HCT116 (cell line): Measurements from ENCODE around the gene SLC1A3. TPM values are rescaled to one million over a fixed set of nuclear protein-coding genes. Genes with fewer than 3 reads are reported as not detected.

Source experiments
- ATAC-seq: fragments of 200-7000 bp; cut with Tn5 transposase; 2 replicates; pipeline ENCODE4 v1.9.1; 2020; ENCODE audit warnings: mild to moderate bottlenecking, moderate library complexity
- BruUV-seq: library from RNA; stranded (reverse); fragments of 400-500 nt; replicated peaks from 2 replicates; lab custom pipeline; 2021; lab: Mats Ljungman, UMichigan
- CTCF ChIA-PET: fragments of 300-600 bp; sonication (Branson Sonifier 250); formaldehyde crosslinking; loops from one replicate; lab custom pipeline; 2021; ENCODE audit warnings: antibody characterized with exemption; lab: Charles Lee
- POLR2A ChIA-PET: fragments of 300-600, 350-600 bp; sonication (Branson Sonifier 250); formaldehyde crosslinking; loops from one replicate; lab custom pipeline; 2021; ENCODE audit warnings: antibody characterized with exemption; lab: Charles Lee
- RAD21 ChIA-PET, 2 experiments: fragments of 300-600 bp; sonication (Branson Sonifier 250); formaldehyde crosslinking; loops; one replicate each; lab custom pipeline; 2023; ENCODE audit warnings: low total read pairs in 2 of 2; ENCODE audit not compliant: uncharacterized antibody in 2 of 2, unreplicated experiment in 2 of 2, low non-redundant PET in 1 of 2; lab: Charles Lee
- DNase-seq: peaks from one replicate; pipeline ENCODE4 v3.0.0-alpha.2; 2010; ENCODE audit warnings: low read depth, low spot score
- H2AFZ ChIP-seq: fragments of 200-600 bp; shearing (Covaris generic), sonication (generic); 2 replicates; pipeline ENCODE4 v1.6.1; 2017; ENCODE audit warnings: low read depth, mixed run types, mixed read lengths, antibody characterized with exemption, low read length; ENCODE audit not compliant: poor library complexity, severe bottlenecking
- H3K27ac ChIP-seq: 2 replicates; pipeline ENCODE4 v1.5.1; 2012; ENCODE audit warnings: low read depth, low read length
- H3K27me3 ChIP-seq: fragments of 200-600 bp; sonication (generic); 2 replicates; pipeline ENCODE4 v1.6.1; 2016; ENCODE audit warnings: mixed run types, low read length, mixed read lengths; ENCODE audit not compliant: insufficient read depth
- H3K36me3 ChIP-seq, 2 experiments: fragments of 200-500 bp in 1 of 2; fragments of 200-600 bp in 1 of 2; sonication (Bioruptor generic) in 1 of 2; sonication (generic) in 1 of 2; 2 replicates each; pipeline versions ENCODE4 v1.5.1 to v1.6.1; 2014 to 2016; ENCODE audit warnings: low read length in 2 of 2, inconsistent platforms in 1 of 2, mixed read lengths in 1 of 2, mixed run types in 1 of 2; ENCODE audit not compliant: insufficient read depth in 2 of 2, control insufficient read depth in 1 of 2
- H3K4me1 ChIP-seq, 2 experiments: fragments of 200-600 bp in 1 of 2; sonication (generic) in 1 of 2; 2 replicates each; pipeline versions ENCODE4 v1.5.1 to v1.6.1; 2012 to 2017; ENCODE audit warnings: low read length in 2 of 2, inconsistent platforms in 1 of 2, mild to moderate bottlenecking in 1 of 2, mixed read lengths in 1 of 2, mixed run types in 1 of 2, moderate library complexity in 1 of 2; ENCODE audit not compliant: insufficient read depth in 2 of 2, control insufficient read depth in 1 of 2
- H3K4me2 ChIP-seq: fragments of 200-600 bp; sonication (generic); 2 replicates; pipeline ENCODE4 v1.6.1; 2017; ENCODE audit warnings: mixed run types, low read length, mixed read lengths
- H3K4me3 ChIP-seq, 2 experiments: fragments of 200-600 bp in 1 of 2; sonication (generic) in 1 of 2; replicated peaks in 1 of 2; 2 replicates each; pipeline ENCODE4 v1.5.1; 2011 to 2016; ENCODE audit warnings: low read length in 2 of 2, control low read depth in 1 of 2, low read depth in 1 of 2, mild to moderate bottlenecking in 1 of 2, mixed read lengths in 1 of 2, mixed run types in 1 of 2
- H3K79me2 ChIP-seq: fragments of 200-600 bp; sonication (generic); 2 replicates; pipeline ENCODE4 v1.6.1; 2017; ENCODE audit warnings: mild to moderate bottlenecking, mixed run types, low read length, moderate library complexity, mixed read lengths; ENCODE audit not compliant: insufficient read depth
- H3K9ac ChIP-seq: fragments of 200-600 bp; sonication (generic); 2 replicates; pipeline ENCODE4 v1.6.1; 2016; ENCODE audit warnings: low read length, mixed read lengths
- H3K9me2 ChIP-seq: fragments of 200-600 bp; sonication (generic), shearing (Covaris generic); 2 replicates; pipeline ENCODE4 v1.6.1; 2017; ENCODE audit warnings: mixed run types, mild to moderate bottlenecking, moderate library complexity; ENCODE audit not compliant: insufficient read depth
- H3K9me3 ChIP-seq, 2 experiments: fragments of 200-500 bp in 1 of 2; fragments of 200-600 bp in 1 of 2; sonication (Bioruptor generic) in 1 of 2; sonication (generic) in 1 of 2; 2 replicates each; pipeline ENCODE4 v1.6.1; 2014 to 2017; ENCODE audit warnings: low read length in 2 of 2, mixed read lengths in 2 of 2, inconsistent platforms in 1 of 2, low read depth in 1 of 2, mild to moderate bottlenecking in 1 of 2, mixed run types in 1 of 2, moderate library complexity in 1 of 2; ENCODE audit not compliant: control insufficient read depth in 1 of 2, insufficient read depth in 1 of 2
- H4K20me1 ChIP-seq: fragments of 200-600 bp; sonication (generic), shearing (Covaris generic); 2 replicates; pipeline ENCODE4 v1.6.1; 2017; ENCODE audit warnings: mixed run types, mild to moderate bottlenecking, moderate library complexity; ENCODE audit not compliant: insufficient read depth
- CBX3 ChIP-seq: IDR thresholded peaks from 2 replicates; pipeline ENCODE4 v1.6.1; 2012; ENCODE audit warnings: low read depth
- CEBPB ChIP-seq: IDR thresholded peaks from 2 replicates; pipeline ENCODE4 v1.6.1; 2012; ENCODE audit warnings: low read depth
- EGR1 ChIP-seq: IDR thresholded peaks from 2 replicates; pipeline ENCODE4 v1.6.1; 2012; ENCODE audit warnings: low read depth
- JUND ChIP-seq: IDR thresholded peaks from 2 replicates; pipeline ENCODE4 v1.6.1; 2012
- POLR2A ChIP-seq: IDR thresholded peaks from 2 replicates; pipeline ENCODE4 v1.7.0; 2011; ENCODE audit warnings: borderline replicate concordance; ENCODE audit not compliant: insufficient read depth, insufficient read length; ENCODE audit errors: extremely low read depth
- POLR2AphosphoS5 ChIP-seq: IDR thresholded peaks from 2 replicates; pipeline ENCODE4 v1.6.1; 2011; ENCODE audit warnings: mild to moderate bottlenecking, low read depth, low read length, moderate library complexity
- RAD21 ChIP-seq: IDR thresholded peaks from 2 replicates; pipeline ENCODE4 v1.6.1; 2012; ENCODE audit warnings: low read depth, mild to moderate bottlenecking
- TCF7L2 ChIP-seq: IDR thresholded peaks from 2 replicates; pipeline ENCODE4 v1.7.0; 2011; ENCODE audit warnings: borderline replicate concordance, inconsistent platforms; ENCODE audit not compliant: insufficient read depth, insufficient read length; ENCODE audit errors: extremely low read depth
- YY1 ChIP-seq: IDR thresholded peaks from 2 replicates; pipeline ENCODE4 v1.6.1; 2011; ENCODE audit warnings: low read length, low read depth, moderate library complexity, mild to moderate bottlenecking; ENCODE audit not compliant: insufficient replicate concordance; ENCODE audit errors: extremely low read depth
- ZFX ChIP-seq: fragments of 450-650 bp; IDR thresholded peaks from 2 replicates; pipeline ENCODE4 v1.6.1; 2017
- ZNF274 ChIP-seq: fragments of 200-500 bp; sonication (Bioruptor generic); IDR thresholded peaks from 2 replicates; pipeline ENCODE4 v1.6.1; 2014; ENCODE audit warnings: mild to moderate bottlenecking, low read depth, low read length, inconsistent platforms
- intact Hi-C: fragments of 100-400 bp; cut with micrococcal nuclease; formaldehyde crosslinking; loops from 2 replicates; pipeline ENCODE4 v1.10.0; 2022
- total RNA-seq: library from RNA; stranded (reverse); gene quantifications from one replicate; pipeline ENCODE4 v1.2.1, GENCODE V29; 2021; ENCODE audit not compliant: unreplicated experiment
- TF ChIP-seq, protein P1 (sequence below): IDR thresholded peaks from 2 replicates; pipeline ENCODE4 v1.6.1; 2012
- TF ChIP-seq, protein P2 (sequence below): IDR thresholded peaks from 2 replicates; pipeline ENCODE4 v1.6.1; 2012

Gene SLC1A3
- total RNA-seq, 1 experiment from 2014 or later, result 12.9 TPM

DNA sequence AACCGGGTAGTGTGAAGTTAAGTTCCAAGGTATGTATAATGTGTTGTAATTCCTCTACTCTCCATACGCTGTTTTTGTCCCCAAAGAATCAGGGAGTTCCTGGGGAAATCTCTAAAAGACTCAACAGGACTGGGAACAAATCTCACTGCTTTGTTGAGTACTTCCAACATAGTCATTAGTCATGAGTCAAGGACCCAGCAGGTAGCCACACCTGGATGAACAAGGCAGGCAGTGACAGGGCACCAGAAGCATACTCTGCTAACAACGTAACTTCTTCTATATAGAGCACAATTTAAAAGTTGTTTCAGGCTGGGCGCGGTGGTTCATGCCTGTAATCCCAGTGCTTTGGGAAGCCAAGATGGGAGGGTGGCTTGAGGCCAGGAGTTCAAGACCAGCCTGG, 126.8 kb downstream of the SLC1A3 start:
- Histone ChIP-seq H3K9me3 (no peaks in the 10 kb centered on the region), H2AFZ (no peak overlapping the region), H3K9ac (no peak overlapping the region), H3K79me2 (no peaks in the 10 kb centered on the region), H3K4me3 (no peak overlapping the region), H4K20me1 (no peaks in the 10 kb centered on the region)
- DNase-seq (no peak), ATAC-seq (no peak)
- RAD21 ChIA-PET, result no interaction called here
- intact Hi-C loops, result loop anchor here (5.0 kb wide), 2 partner anchors 274 to 1459 kb away; no protein-coding TSS in a partner anchor
- POLR2A ChIA-PET, result no interaction called here
- BruUV-seq, result no TSS peak
- CTCF ChIA-PET, result no interaction called here
- TF ChIP-seq ZFX (no peak), POLR2AphosphoS5 (no peak), TCF7L2 (no peak), EGR1 (no peak), CBX3 (no peak), YY1 (no peak), JUND (no peak), ZNF274 (no peak), CEBPB (no peak), POLR2A (no peak), RAD21 (no peak)
- TF ChIP-seq, protein P1, sequence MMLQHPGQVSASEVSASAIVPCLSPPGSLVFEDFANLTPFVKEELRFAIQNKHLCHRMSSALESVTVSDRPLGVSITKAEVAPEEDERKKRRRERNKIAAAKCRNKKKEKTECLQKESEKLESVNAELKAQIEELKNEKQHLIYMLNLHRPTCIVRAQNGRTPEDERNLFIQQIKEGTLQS, result no peak
- TF ChIP-seq, protein P2, sequence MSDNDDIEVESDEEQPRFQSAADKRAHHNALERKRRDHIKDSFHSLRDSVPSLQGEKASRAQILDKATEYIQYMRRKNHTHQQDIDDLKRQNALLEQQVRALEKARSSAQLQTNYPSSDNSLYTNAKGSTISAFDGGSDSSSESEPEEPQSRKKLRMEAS, result no peak
- TF ChIP-seq, all 23 proteins: peak for 0
- Histone ChIP-seq H3K27ac (no peak overlapping the region), H3K4me2 (no peak overlapping the region), H3K4me1 (no peaks in the 10 kb centered on the region), H3K27me3 (no peaks in the 10 kb centered on the region), H3K36me3 (no peaks in the 10 kb centered on the region), H3K9me2 (no peaks in the 10 kb centered on the region)
